DMS 273 (cell line): ENCODE results near the gene TIMM17B.
"Not testable (repeated sequence)": the region's sequence is repeated elsewhere in the genome, so short reads cannot be mapped to it uniquely, and the experiment has no call there.

Experiments used
- DNase-seq: peaks from one replicate; lab custom pipeline; 2025; ENCODE audit not compliant: unreplicated experiment; lab: John Stamatoyannopoulos, UW

The TIMM17B gene

DNA sequence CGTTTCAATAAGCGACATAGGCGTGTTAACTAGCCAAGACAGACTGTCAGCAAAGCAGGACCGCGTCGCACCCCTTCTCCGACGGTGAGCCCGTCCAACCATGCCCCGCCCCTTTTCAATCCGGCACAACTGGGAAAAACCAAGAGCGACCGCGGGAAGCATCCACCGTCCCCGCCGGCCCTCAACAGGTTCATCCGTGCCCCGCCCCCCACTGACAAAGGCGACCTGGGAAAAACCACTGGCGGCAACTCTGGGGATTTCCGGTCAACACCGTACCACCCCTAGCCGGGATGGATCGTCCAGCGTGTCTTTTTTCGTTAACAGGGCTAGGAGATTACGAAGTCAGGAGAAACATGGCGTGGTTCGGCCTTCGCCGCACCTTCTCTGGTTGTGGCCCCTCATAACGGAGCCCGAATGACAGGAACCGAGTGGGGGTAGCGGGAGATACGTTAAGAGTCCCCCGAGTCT, 377 bp downstream of the TIMM17B start:
- peak; percentile 87 for DNase-seq

DNA sequence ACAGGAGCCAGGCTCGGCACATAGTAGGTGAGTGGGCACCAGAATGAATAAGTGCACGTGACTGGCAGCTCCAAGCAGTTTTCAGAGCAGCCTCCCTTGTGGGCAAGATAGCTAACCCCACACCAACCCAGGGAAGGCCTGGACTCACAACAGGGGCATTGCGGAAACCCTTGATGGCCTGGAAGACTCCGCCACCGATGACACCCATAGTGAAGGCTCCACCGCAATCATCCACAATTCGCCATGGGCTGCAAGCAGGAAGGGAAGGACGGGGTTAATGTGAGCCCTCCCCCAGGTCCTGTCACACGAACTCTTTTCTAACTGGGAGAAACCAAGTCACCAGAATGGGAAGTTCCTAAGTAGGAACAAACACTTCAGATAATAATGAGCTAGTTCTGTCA, 957 bp downstream of the TIMM17B start:
- no peak for DNase-seq

DNA sequence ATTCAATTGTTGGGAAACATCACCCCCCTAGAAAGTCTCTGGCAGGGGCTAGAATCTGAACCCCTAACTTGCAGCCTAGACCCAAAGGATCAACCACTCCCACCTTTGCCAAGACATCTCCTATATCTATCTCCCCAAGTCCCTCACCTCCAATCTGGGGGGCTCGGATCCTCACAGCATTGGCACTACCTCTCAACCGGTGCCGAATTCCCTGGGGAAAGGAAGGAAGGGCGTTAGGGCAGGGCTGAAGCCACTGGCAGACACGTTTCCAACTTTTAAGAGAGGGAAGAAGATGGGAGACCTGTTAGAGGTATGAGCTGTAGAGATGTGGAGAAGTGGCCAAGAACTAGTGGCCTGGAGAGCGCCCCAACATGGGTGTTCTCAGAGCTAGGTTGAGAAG, 2.7 kb downstream of the TIMM17B start:
- DNase-seq, result no peak

DNA sequence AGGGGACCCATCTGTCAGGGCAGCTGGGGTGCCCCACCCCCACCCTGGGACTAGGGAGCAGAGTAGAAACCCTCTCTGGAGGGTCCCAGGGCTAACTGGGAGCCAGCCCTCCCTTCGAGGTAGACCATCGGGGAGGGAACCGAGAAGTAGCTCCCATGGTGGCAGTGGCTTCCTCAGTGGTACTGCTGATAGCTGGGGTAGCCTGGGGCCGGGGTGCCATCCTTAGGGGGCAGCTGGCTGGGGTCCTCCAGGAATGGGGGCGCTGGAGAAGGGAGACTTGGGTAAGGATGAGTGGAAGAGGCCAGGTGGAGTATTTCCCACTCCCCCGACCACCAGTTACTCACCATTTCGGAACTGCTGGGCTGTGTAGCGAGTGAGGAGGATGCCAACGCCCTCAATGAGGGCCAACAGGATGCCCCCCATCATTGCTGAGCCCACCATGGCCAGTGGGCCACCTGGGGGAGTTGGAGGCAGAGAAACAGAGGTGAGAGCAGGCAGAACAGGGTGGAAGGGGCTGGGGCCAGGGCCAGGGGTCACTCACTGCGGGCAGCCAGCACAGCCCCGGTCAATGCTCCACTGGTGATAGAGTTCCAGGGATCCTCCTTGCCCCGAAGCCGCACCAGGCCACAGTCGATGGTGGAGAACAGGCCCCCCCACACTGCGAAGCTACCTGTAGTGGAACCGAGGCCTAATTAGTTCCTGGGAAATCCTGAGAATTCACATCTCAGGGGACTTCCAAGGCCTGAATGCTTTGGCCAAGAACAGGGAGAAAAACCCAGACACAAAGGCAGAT, 3.8 kb downstream of the TIMM17B start:
- no peak for DNase-seq

DNA sequence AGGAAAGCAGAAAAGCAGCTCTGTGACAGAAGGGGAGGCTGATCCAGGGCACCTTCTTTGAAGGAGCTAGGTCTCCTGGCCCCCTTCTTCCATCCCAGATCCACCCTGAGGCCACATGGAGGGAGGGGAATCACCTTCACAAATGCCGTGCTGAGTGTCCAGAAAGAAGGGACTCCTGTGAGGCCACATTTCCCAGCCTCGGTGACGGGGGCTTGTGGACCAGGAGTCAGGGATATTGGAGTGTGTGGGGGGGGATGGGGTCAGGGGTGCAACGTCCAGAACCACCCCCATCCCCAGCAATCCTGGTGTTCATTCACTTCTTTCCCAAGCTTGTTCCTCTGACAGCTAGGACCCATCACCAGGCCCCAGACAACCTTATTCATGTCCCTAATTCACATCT, 4.7 kb downstream of the TIMM17B start:
- no peak for DNase-seq

DNA sequence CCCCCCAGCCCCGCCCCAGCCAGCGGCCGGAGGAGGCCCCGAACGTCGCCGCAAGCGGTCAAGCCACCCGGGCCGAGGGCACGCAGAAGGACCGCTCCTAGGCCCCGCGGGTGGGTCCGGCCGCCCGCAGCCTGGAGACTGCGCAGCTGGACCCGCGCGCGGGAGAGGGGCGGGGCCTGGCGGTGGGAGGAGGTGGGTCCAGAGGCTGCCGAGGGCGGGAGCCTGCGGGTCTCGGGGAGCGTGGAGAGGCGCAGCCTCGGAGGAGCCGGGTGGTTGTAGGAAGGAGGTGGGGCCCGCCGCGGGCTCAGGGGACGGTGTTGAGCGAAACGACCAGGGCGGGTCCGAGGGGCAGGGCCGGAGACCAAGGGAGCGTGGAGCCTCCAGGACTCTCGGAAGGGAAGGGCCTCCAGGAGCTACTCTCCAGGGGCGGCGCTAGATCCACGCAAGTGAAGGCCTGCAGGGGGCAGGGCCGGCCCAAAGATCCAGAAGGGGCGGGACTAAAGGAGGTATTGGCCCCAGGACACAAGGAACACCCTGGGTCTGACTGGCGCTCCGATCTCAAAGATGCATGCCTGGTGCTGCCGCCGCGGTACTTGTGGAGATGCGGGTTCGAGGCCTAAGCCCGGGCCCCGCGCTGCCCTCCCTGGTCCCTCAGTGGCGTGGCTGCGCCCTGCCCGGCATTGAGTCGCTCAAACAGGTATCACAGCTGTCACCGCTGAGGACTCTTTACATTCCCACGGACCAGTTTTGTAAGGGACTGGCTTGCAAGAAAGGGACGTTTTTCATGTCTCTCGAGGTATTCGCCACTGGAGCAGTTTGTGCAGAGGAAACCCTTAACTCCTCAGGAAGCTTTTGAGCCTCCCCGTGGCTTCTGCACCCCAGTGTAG, 5.9 kb downstream of the TIMM17B start:
- peak; percentile 93 for DNase-seq

DNA sequence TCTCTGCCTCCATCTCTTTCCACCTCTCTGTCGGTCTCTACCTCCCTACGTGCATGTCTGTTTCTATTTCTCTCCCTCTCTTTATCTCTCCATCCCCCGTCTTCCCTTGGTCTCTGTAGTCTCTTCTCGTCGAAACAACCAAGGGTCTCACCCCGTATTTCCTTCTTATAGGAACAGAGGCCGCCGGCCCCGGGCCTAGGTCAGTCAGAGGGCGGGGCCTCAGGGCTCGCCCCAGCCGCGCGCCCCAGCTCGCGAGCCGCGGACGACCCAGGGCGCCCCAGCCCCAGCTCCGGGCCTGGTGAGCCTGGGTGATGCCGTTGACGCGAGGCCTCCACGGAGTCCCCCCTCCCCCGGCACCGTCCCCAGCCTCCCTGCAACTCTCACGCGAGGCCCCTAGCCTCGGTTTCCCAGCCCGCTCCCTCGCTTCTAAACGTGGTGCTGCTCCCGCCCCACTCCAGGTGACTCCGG, 6.6 kb downstream of the TIMM17B start:
- DNase-seq, result peak; percentile 50

DNA sequence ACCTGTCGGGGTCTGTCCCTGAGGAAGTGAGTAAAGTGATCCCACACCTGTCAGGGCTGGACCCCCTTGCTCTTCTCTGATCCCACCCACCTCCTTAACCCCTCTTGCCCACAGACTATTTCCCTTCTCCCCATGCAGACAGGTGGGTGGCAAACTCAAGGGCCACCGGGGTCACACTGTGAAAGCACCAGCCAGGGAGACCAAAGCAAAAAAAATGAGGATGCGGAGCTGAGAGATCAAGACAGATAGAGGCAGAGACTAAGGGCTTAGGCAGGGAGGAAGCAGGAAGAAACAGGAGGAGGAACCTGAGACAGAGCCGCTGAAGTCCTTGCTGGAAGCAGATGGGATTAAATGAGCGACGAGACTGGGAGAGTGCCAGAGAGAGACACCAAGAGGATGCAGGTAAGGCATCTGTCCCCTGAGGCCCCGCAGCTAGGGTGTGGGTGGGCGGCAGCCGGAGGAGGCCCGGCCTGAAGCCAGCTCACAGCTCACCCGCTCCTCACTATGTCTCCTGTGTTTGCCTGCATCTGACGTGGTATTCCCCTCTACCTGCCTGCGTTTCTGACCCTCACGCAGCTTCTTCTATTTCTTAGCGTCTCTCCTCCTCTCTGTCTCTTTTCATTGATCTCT, 7.2 kb downstream of the TIMM17B start:
- DNase-seq, result peak; percentile 50

DNA sequence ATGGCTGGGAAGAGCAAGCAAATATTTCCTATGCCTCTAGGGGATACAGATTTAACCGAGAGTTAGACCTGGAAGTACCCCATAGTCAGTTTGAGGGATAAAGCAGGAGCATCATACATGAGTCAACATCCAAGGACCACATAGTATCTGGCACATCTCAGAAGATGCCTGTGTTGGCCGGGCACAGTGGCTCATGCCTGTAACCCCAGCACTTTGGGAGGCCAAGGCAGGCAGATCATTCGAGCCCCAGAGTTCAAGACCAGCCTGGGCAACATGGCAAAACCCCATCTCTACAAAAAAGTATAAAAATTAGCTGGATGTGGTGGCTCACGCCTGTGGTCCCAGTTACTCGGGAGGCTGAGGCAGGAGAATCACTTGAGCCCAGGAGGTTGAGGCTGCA, 11.0 kb downstream of the TIMM17B start:
- DNase-seq, result not testable (repeated sequence)

DNA sequence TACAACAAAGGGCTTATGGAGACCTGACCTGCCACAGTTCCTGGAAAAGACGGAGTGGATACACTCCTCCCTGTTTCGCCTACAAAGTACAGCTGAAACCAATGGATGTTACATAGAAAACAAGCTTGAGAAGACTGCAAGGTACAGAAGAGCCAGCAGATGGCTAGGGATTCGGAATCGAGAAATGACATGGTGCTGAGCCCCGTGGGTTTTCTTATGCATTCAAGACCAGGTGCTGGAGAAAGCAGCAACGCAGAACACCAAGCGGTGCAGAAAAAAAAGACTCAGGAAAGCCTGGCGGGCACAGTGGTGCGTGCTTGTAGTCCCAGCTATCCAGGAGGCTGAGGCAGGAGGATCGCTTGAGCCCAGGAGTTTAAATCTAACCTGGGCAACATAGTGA, 13.8 kb downstream of the TIMM17B start:
- peak; percentile 48 for DNase-seq

DNA sequence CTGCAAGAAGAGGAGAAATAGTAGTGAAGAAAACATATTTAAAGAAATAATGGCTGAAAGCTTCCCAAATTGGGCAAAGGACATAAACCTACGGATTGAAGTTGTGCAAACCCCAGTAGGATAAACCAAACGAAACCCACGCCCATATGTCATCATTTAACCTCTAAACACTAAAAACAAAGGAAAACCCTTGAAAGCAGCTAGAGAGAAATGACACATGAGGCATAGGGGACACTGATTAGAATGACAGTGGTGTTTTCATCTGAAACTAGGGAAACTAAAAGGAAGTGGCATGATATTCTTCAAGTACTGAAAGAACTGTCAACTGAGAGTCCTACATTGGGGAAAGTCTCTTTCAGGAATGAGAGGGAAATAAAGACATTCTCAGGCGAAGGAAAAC, 20.6 kb downstream of the TIMM17B start:
- not testable (repeated sequence) for DNase-seq

DNA sequence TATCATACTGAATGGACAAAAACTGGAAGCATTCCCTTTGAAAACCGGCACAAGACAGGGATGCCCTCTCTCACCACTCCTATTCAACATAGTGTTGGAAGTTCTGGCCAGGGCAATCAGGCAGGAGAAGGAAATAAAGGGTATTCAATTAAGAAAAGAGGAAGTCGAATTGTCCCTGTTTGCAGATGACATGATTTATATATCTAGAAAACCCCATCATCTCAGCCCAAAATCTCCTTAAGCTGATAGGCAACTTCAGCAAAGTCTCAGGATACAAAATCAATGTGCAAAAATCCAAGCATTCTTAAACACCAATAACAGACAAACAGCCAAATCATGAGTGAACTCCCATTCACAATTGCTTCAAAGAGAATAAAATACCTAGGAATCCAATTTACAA, 25.6 kb downstream of the TIMM17B start:
- not testable (repeated sequence) for DNase-seq

DNA sequence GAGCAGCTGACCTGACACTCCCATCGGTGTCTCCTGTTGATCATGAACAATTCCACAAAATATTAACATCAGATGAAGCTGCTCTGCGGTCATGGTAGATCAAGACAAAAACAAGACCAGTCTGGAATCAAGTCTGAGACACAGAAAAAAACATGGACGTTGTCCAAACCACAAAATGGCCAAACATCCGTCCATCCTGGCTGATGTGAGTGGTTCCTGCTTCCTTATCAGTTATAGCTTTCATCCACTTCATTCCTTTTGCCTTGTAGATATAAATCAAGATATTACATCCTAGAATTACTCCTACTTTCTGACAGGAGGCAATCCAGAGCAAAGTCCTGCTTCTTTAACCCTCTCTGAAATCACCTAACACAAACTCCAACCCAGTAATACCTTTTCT, 33.4 kb downstream of the TIMM17B start:
- no peak for DNase-seq

DNA sequence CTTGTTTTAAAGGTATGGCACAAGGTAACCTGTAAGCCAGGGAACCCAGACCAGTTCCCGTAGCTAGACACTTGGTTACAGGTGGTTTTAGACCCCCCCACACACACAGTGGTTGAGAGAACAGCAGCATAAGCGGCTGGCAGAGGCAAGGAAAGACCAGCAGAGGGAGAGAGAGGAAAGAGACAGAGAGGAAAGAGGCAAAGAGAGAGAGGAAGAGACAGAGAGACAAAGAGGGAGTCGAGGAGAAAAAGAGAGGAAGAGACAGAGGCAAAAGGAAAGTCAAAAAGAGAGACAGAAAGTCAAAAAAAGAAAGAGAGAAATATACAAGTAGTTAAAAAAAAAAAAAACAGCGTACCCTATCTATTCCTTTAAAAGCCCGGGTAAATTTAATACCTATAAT, 42.7 kb downstream of the TIMM17B start:
- DNase-seq, result peak; percentile 34

DNA sequence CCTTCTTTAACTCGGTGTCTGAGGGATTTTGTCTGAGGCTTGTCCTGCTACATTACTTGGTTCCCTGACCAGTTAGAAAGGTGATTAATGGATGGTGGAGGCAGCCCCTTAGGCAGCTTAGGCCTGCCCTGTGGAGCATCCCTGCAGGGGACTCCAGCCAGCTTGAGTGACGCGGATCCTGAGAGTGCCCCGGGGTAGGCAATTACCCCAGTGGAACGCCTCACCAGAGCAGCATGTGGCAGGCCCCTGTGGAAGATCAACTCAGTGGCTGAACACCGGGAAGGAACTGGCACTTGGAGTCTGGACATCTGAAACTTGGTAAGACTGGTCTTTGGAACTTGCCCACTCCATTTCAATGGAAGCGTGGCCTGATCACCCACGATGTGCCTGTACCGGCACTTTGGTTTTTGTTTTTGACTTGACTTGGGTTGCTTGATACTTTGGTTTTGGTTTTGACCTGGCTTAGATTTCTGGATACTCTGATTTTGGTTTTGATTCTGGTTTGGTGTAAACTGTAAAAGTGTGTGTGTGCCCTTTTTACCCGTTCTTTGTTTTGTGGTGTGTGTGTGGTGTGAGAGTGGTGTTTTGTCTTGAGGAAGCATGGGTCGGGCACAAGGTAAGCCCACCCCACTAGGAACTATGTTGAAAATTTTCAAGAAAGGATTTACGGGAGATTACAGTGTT, 43.3 kb downstream of the TIMM17B start:
- not testable (repeated sequence) for DNase-seq

DNA sequence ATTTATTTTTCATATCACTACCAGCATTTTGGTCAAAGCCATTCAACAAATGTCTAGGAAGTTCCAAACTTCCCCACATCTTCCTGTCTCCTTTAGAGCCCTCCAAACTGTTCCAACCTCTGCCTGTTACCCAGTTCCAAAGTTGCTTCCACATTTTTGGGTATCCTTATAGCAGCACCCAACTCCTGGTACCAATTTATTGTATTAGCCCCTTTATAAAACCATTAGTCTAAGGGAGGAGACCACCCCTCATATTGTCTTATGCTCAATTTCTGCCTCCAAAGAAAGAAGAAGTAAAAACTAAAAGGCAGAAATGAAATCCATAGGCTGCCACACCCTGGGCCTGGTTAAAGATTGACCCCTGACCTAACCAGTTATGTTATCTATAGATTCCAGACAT, 44.1 kb downstream of the TIMM17B start:
- DNase-seq, result not testable (repeated sequence)

DNA sequence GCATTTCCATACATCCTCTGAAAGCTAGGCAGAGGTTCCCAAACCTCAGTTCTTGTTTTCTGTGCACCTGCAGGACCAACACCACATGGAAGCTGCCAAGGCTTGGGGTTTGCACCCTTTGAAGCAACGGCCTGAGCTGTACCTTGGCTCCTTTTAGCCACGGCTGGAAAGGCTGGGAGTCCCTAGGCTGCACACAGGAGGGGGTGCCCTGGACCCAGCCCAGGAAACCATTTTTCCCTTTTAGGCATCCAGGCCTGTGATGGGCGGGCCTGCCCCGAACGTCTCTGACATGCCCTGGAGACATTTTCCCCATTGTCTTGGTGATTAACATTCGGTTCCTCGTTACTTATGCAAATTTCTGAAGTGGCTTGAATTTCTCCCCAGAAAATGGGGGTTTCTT, 44.7 kb downstream of the TIMM17B start:
- no peak for DNase-seq

DNA sequence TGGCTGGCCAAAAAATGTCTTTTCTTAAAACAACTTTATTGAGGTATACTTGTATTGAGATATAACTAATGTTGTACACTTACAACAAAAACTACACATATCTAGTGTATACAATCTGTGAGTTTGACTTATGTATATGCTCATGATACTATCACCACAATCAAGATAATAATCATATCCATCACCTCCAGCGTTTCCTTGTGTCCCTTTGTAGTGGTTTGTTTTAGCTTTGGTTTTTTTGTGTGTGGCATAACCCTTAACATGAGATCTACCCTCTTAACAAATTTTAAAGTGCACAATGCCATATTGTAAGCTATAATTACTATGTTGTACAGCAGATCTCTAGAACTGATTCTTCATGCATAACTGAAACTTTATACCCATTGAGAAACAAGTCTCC, 48.7 kb downstream of the TIMM17B start:
- no peak for DNase-seq
